GM23338 (cell line): ENCODE results near the gene SLC35F2. TPM values are rescaled to one million over a fixed set of nuclear protein-coding genes. Genes with fewer than 3 reads are reported as not detected.

Experiments
- ATAC-seq: fragments of 200-7000 bp; cut with Tn5 transposase; 3 replicates; pipeline ENCODE4 v1.9.1; 2020
- DNase-seq: peaks from one replicate; pipeline ENCODE4 v3.0.0-alpha.2; 2015; ENCODE audit warnings: low spot score
- H2AFZ ChIP-seq: fragments of 200-600 bp; sonication (generic); 2 replicates; pipeline ENCODE4 v1.8.0; 2016; ENCODE audit warnings: antibody characterized with exemption, mild to moderate bottlenecking, moderate library complexity
- H3F3A ChIP-seq: fragments of 200-600 bp; sonication (generic); replicated peaks from 2 replicates; pipeline ENCODE4 v1.8.0; 2017; ENCODE audit warnings: antibody characterized with exemption, mixed run types, low read depth
- H3K27ac ChIP-seq: fragments of 200-600 bp; sonication (generic); 2 replicates; pipeline ENCODE4 v1.6.1; 2016; ENCODE audit warnings: low read depth
- H3K27me3 ChIP-seq: fragments of 200-600 bp; sonication (generic); 2 replicates; pipeline ENCODE4 v1.8.0; 2016; ENCODE audit warnings: mild to moderate bottlenecking, mixed run types, moderate library complexity; ENCODE audit not compliant: insufficient read depth
- H3K36me3 ChIP-seq: fragments of 200-600 bp; sonication (generic); 2 replicates; pipeline ENCODE4 v1.8.0; 2016; ENCODE audit warnings: mild to moderate bottlenecking; ENCODE audit not compliant: insufficient read depth
- H3K4me1 ChIP-seq: fragments of 200-600 bp; sonication (generic); 2 replicates; pipeline ENCODE4 v1.8.0; 2016; ENCODE audit warnings: mild to moderate bottlenecking, moderate library complexity; ENCODE audit not compliant: insufficient read depth
- H3K4me2 ChIP-seq: fragments of 200-600 bp; sonication (generic); 2 replicates; pipeline ENCODE4 v1.7.1; 2017; ENCODE audit warnings: mixed run types
- H3K4me3 ChIP-seq: fragments of 200-600 bp; sonication (generic); 2 replicates; pipeline ENCODE4 v1.6.1; 2016; ENCODE audit warnings: mixed run types
- H3K79me2 ChIP-seq: fragments of 200-600 bp; sonication (generic); replicated peaks from 2 replicates; pipeline ENCODE4 v1.8.0; 2017; ENCODE audit warnings: mild to moderate bottlenecking; ENCODE audit not compliant: insufficient read depth
- H3K9me2 ChIP-seq: fragments of 200-600 bp; sonication (generic); 2 replicates; pipeline ENCODE4 v1.8.0; 2017; ENCODE audit not compliant: insufficient read depth
- H4K20me1 ChIP-seq: fragments of 200-600 bp; sonication (generic); replicated peaks from 2 replicates; pipeline ENCODE4 v1.8.0; 2017; ENCODE audit warnings: mild to moderate bottlenecking; ENCODE audit not compliant: insufficient read depth
- H3K27ac Mint-ChIP-seq: 2 replicates; pipeline ENCODE4 v1.8.0; 2020; ENCODE audit warnings: inconsistent platforms, mild to moderate bottlenecking, moderate library complexity, mixed read lengths
- H3K27me3 Mint-ChIP-seq: 3 replicates; pipeline ENCODE4 v1.8.0; 2022; ENCODE audit warnings: low read depth, mild to moderate bottlenecking, moderate library complexity, mixed read lengths, inconsistent platforms; ENCODE audit not compliant: insufficient read depth, poor library complexity
- H3K36me3 Mint-ChIP-seq: 3 replicates; pipeline ENCODE4 v1.8.0; 2021; ENCODE audit warnings: low read depth, mild to moderate bottlenecking, inconsistent platforms, moderate library complexity, mixed read lengths
- H3K4me1 Mint-ChIP-seq: 3 replicates; pipeline ENCODE4 v1.8.0; 2020; ENCODE audit warnings: mild to moderate bottlenecking, inconsistent platforms, mixed read lengths
- H3K4me3 Mint-ChIP-seq: 3 replicates; pipeline ENCODE4 v1.8.0; 2021; ENCODE audit warnings: moderate library complexity, mild to moderate bottlenecking, inconsistent platforms, mixed read lengths
- H3K9me3 Mint-ChIP-seq: 3 replicates; pipeline ENCODE4 v1.8.0; 2020; ENCODE audit warnings: moderate library complexity, mild to moderate bottlenecking, inconsistent platforms, mixed read lengths
- CREB1 ChIP-seq: fragments of 250-450 bp; sonication (Bioruptor Pico); IDR thresholded peaks from 2 replicates; pipeline ENCODE4 v1.5.0; 2020; ENCODE audit warnings: low read depth, mild to moderate bottlenecking, moderate library complexity
- CTCF ChIP-seq, 2 experiments: fragments of 200-600 bp in 1 of 2; sonication (generic) in 1 of 2; conservative IDR thresholded peaks; 2 replicates each; pipeline versions ENCODE4 v1.5.1 to v1.6.1; 2016 to 2017; ENCODE audit warnings: antibody characterized with exemption in 2 of 2, low read depth in 2 of 2, mild to moderate bottlenecking in 2 of 2, moderate library complexity in 1 of 2
- ETS1 ChIP-seq: IDR thresholded peaks from 2 replicates; pipeline ENCODE4 v1.6.1; 2016; ENCODE audit warnings: antibody characterized with exemption
- EZH2 ChIP-seq: fragments of 200-600 bp; sonication (generic); IDR thresholded peaks from one replicate; pipeline ENCODE4 v1.8.0; 2017; ENCODE audit warnings: antibody characterized with exemption, mild to moderate bottlenecking, low read depth; ENCODE audit not compliant: unreplicated experiment
- EZH2phosphoT487 ChIP-seq: fragments of 200-600 bp; sonication (generic); IDR thresholded peaks from one replicate; pipeline ENCODE4 v1.8.1; 2018; ENCODE audit warnings: antibody characterized with exemption; ENCODE audit not compliant: unreplicated experiment
- JUNB ChIP-seq: IDR thresholded peaks from one replicate; pipeline ENCODE4 v1.6.1; 2016; ENCODE audit warnings: antibody characterized with exemption; ENCODE audit not compliant: unreplicated experiment
- NANOG ChIP-seq: IDR thresholded peaks from 2 replicates; pipeline ENCODE4 v1.6.1; 2016; ENCODE audit warnings: antibody characterized with exemption, borderline replicate concordance
- POLR2AphosphoS5 ChIP-seq: IDR thresholded peaks from 2 replicates; pipeline ENCODE4 v1.6.1; 2016; ENCODE audit warnings: antibody characterized with exemption, low read depth
- REST ChIP-seq: IDR thresholded peaks from one replicate; pipeline ENCODE4 v1.6.1; 2018; ENCODE audit warnings: antibody characterized with exemption; ENCODE audit not compliant: unreplicated experiment
- STAT1 ChIP-seq: IDR thresholded peaks from one replicate; pipeline ENCODE4 v1.6.1; 2016; ENCODE audit warnings: antibody characterized with exemption; ENCODE audit not compliant: unreplicated experiment
- ZNF114 ChIP-seq: fragments of 250-450 bp; sonication (Bioruptor Pico); IDR thresholded peaks from 2 replicates; pipeline ENCODE4 v1.5.0; 2020; ENCODE audit warnings: mild to moderate bottlenecking, moderate library complexity
- ZNF331 ChIP-seq: fragments of 250-450 bp; sonication (Bioruptor Pico); IDR thresholded peaks from 2 replicates; pipeline ENCODE4 v1.5.0; 2020; ENCODE audit warnings: low read depth, mild to moderate bottlenecking, moderate library complexity
- polyA plus RNA-seq: library from polyadenylated mRNA; unstranded; fragments of >200 nt; fragmentation: Nextera tagmentation; extraction: Ambion mirVana; gene quantifications from 2 replicates; pipeline ENCODE4 v1.2.1, GENCODE V29; 2016
- total RNA-seq: library from RNA; depleted of rRNA; stranded (reverse); fragments of >200 nt; shearing (Covaris generic); gene quantifications from 2 replicates; pipeline ENCODE4 v1.2.3, GENCODE V29; 2014
- TF ChIP-seq, protein P1 (sequence below): fragments of 250-450 bp; sonication (Bioruptor Pico); IDR thresholded peaks from 2 replicates; pipeline ENCODE4 v1.5.0; 2020; ENCODE audit warnings: mild to moderate bottlenecking, moderate library complexity

The SLC35F2 gene
- total and polyA plus RNA-seq, 2 experiments from 2014 or later: 25.2 to 32.5 TPM

DNA sequence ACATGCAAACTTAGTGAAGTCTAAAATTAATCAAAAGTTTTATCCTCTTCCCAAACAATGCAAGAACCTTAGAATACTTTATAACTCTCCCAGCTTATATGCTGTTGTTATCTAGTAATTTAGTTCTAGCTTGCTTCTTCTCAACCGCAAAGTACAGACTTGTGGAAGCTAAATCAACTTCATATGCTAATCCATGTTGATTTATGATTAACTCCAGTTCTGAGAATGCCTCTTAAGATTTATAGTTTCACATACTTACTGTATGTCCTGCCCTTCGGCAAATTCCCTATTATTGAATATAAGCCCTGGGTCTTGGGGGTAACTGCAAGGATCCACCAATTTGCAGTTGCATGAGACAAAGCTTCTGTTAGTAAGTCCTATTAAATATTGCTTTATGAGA is 17.6 kb upstream of the SLC35F2 start:
- H3K27me3 ChIP-seq: no peaks in the 10 kb centered on the region
- no peaks in the 10 kb centered on the region for H3F3A ChIP-seq
- H3K9me3 Mint-ChIP-seq: peaks cover 3% of the 10 kb centered on the region; the same call in 2 of the 3 replicates
- no peak overlapping the region for H3K27ac Mint-ChIP-seq
- no peaks in the 10 kb centered on the region; the same call in 1 of the 2 replicates for H3K36me3 ChIP-seq
- no peaks in the 10 kb centered on the region for H3K27me3 Mint-ChIP-seq
- H3K4me3 ChIP-seq: no peak overlapping the region
- peaks cover 15% of the 10 kb centered on the region for H3K4me1 Mint-ChIP-seq
- no peak overlapping the region for H3K4me3 Mint-ChIP-seq
- H3K79me2 ChIP-seq: no peaks in the 10 kb centered on the region
- H4K20me1 ChIP-seq: no peaks in the 10 kb centered on the region
- H3K36me3 Mint-ChIP-seq: no peaks in the 10 kb centered on the region
- no peak for ATAC-seq
- peaks cover 18% of the 10 kb centered on the region for H3K4me1 ChIP-seq
- TF ChIP-seq ETS1 (no peak), CTCF (conservative IDR thresholded peaks at IDR 0.05; ENCODE audit: low read depth in 2 of 2) (no peak), EZH2phosphoT487 (no peak), CREB1 (CRISPR knock-in tag) (no peak), JUNB (no peak), ZNF114 (no peak), REST (no peak), STAT1 (no peak), ZNF331 (CRISPR knock-in tag) (no peak), POLR2AphosphoS5 (no peak), EZH2 (no peak), NANOG (no peak)
- TF ChIP-seq, protein P1, sequence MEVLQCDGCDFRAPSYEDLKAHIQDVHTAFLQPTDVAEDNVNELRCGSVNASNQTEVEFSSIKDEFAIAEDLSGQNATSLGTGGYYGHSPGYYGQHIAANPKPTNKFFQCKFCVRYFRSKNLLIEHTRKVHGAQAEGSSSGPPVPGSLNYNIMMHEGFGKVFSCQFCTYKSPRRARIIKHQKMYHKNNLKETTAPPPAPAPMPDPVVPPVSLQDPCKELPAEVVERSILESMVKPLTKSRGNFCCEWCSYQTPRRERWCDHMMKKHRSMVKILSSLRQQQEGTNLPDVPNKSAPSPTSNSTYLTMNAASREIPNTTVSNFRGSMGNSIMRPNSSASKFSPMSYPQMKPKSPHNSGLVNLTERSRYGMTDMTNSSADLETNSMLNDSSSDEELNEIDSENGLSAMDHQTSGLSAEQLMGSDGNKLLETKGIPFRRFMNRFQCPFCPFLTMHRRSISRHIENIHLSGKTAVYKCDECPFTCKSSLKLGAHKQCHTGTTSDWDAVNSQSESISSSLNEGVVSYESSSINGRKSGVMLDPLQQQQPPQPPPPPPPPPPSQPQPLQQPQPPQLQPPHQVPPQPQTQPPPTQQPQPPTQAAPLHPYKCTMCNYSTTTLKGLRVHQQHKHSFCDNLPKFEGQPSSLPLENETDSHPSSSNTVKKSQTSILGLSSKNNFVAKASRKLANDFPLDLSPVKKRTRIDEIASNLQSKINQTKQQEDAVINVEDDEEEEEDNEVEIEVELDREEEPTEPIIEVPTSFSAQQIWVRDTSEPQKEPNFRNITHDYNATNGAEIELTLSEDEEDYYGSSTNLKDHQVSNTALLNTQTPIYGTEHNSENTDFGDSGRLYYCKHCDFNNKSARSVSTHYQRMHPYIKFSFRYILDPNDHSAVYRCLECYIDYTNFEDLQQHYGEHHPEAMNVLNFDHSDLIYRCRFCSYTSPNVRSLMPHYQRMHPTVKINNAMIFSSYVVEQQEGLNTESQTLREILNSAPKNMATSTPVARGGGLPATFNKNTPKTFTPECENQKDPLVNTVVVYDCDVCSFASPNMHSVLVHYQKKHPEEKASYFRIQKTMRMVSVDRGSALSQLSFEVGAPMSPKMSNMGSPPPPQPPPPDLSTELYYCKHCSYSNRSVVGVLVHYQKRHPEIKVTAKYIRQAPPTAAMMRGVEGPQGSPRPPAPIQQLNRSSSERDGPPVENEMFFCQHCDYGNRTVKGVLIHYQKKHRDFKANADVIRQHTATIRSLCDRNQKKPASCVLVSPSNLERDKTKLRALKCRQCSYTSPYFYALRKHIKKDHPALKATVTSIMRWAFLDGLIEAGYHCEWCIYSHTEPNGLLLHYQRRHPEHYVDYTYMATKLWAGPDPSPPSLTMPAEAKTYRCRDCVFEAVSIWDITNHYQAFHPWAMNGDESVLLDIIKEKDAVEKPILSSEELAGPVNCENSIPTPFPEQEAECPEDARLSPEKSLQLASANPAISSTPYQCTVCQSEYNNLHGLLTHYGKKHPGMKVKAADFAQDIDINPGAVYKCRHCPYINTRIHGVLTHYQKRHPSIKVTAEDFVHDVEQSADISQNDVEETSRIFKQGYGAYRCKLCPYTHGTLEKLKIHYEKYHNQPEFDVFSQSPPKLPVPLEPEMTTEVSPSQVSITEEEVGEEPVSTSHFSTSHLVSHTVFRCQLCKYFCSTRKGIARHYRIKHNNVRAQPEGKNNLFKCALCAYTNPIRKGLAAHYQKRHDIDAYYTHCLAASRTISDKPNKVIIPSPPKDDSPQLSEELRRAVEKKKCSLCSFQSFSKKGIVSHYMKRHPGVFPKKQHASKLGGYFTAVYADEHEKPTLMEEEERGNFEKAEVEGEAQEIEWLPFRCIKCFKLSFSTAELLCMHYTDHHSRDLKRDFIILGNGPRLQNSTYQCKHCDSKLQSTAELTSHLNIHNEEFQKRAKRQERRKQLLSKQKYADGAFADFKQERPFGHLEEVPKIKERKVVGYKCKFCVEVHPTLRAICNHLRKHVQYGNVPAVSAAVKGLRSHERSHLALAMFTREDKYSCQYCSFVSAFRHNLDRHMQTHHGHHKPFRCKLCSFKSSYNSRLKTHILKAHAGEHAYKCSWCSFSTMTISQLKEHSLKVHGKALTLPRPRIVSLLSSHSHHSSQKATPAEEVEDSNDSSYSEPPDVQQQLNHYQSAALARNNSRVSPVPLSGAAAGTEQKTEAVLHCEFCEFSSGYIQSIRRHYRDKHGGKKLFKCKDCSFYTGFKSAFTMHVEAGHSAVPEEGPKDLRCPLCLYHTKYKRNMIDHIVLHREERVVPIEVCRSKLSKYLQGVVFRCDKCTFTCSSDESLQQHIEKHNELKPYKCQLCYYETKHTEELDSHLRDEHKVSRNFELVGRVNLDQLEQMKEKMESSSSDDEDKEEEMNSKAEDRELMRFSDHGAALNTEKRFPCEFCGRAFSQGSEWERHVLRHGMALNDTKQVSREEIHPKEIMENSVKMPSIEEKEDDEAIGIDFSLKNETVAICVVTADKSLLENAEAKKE (CRISPR knock-in tag): no peak
- H2AFZ ChIP-seq: no peak overlapping the region
- no peak overlapping the region for H3K4me2 ChIP-seq
- H3K27ac ChIP-seq: no peak overlapping the region
- no peaks in the 10 kb centered on the region; the same call in 1 of the 2 replicates for H3K9me2 ChIP-seq
- DNase-seq: no peak
